K562 (cell line): ENCODE data around the gene ITPRIPL1. TPM values are rescaled to one million over a fixed set of nuclear protein-coding genes. Genes with fewer than 3 reads are reported as not detected.

ENCODE experiments used
- ADNP ChIP-seq: fragments of 200-800 bp; sonication (Bioruptor generic); IDR thresholded peaks from 2 replicates; pipeline ENCODE4 v1.6.1; 2016; ENCODE audit warnings: missing genetic modification characterization, missing compliant biosample characterization
- CBX1 ChIP-seq: sonication (generic); IDR thresholded peaks from 2 replicates; pipeline ENCODE4 v1.6.1; 2016; ENCODE audit warnings: antibody characterized with exemption, low read depth, mild to moderate bottlenecking
- E2F1 ChIP-seq: sonication (generic); formaldehyde crosslinking; IDR thresholded peaks from 2 replicates; pipeline ENCODE4 v1.8.1; 2023; ENCODE audit warnings: mild to moderate bottlenecking, missing genetic modification reagents, moderate library complexity
- HDGF ChIP-seq: fragments of 450-650 bp; IDR thresholded peaks from 2 replicates; pipeline ENCODE4 v1.6.1; 2016
- HMBOX1 ChIP-seq: sonication (generic); IDR thresholded peaks from 2 replicates; pipeline ENCODE4 v1.6.1; 2016
- KLF10 ChIP-seq: fragments of 250-450 bp; sonication (Bioruptor Pico); IDR thresholded peaks from 2 replicates; pipeline ENCODE4 v1.6.1; 2021; ENCODE audit warnings: matching md5 sums
- NFIC ChIP-seq: fragments of 450-650 bp; IDR thresholded peaks from 2 replicates; pipeline ENCODE4 v1.6.1; 2017; ENCODE audit warnings: mild to moderate bottlenecking, inconsistent platforms
- NR2C1 ChIP-seq, 2 experiments: fragments of 450-650 bp; IDR thresholded peaks; 2 replicates each; pipeline ENCODE4 v1.6.1; 2017; ENCODE audit warnings: mild to moderate bottlenecking in 2 of 2, antibody characterized with exemption in 1 of 2, inconsistent platforms in 1 of 2, missing compliant biosample characterization in 1 of 2, missing genetic modification characterization in 1 of 2
- NR2C2 ChIP-seq, 2 experiments: fragments of 200-800 bp in 1 of 2; sonication (Bioruptor generic) in 1 of 2; sonication (generic) in 1 of 2; formaldehyde crosslinking in 1 of 2; IDR thresholded peaks; 2 replicates each; pipeline versions ENCODE4 v1.6.1 to v1.8.0; 2016 to 2022; ENCODE audit warnings: mild to moderate bottlenecking in 1 of 2, missing compliant biosample characterization in 1 of 2, missing genetic modification characterization in 1 of 2, missing genetic modification reagents in 1 of 2
- RBM39 ChIP-seq: fragments of 200-400 bp; formaldehyde crosslinking; optimal IDR thresholded peaks from 2 replicates; pipeline ENCODE3; 2018; ENCODE audit warnings: low read depth, low read length
- SLC30A9 ChIP-seq: fragments of 250-450 bp; sonication (Bioruptor Pico); IDR thresholded peaks from 2 replicates; pipeline ENCODE4 v1.8.0; 2022; ENCODE audit warnings: mild to moderate bottlenecking, moderate library complexity
- SP2 ChIP-seq: IDR thresholded peaks from 2 replicates; pipeline ENCODE4 v1.6.1; 2011; ENCODE audit warnings: mild to moderate bottlenecking, low read depth, low read length, moderate library complexity; ENCODE audit not compliant: poor library complexity, severe bottlenecking; ENCODE audit errors: extremely low read depth
- SRSF9 ChIP-seq: fragments of 200-400 bp; formaldehyde crosslinking; IDR thresholded peaks from 2 replicates; pipeline ENCODE4 v1.6.1; 2017; ENCODE audit warnings: low read depth, low read length, borderline replicate concordance
- STAT6 ChIP-seq: sonication (generic); formaldehyde crosslinking; IDR thresholded peaks from 2 replicates; pipeline ENCODE4 v1.8.1; 2023; ENCODE audit warnings: mild to moderate bottlenecking, missing genetic modification reagents
- TARDBP ChIP-seq: fragments of 450-650 bp; IDR thresholded peaks from 2 replicates; pipeline ENCODE4 v1.6.1; 2016
- TEAD4 ChIP-seq, 2 experiments: sonication (generic) in 1 of 2; formaldehyde crosslinking in 1 of 2; IDR thresholded peaks; 2 replicates each; pipeline versions ENCODE4 v1.6.1 to v1.8.0; 2012 to 2022; ENCODE audit warnings: borderline replicate concordance in 1 of 2, inconsistent platforms in 1 of 2, low read length in 1 of 2, mild to moderate bottlenecking in 1 of 2, missing genetic modification reagents in 1 of 2
- ZKSCAN3 ChIP-seq: fragments of 250-450 bp; sonication (Bioruptor Pico); IDR thresholded peaks from 2 replicates; pipeline ENCODE4 v1.4.0; 2020
- ZNF384 ChIP-seq: IDR thresholded peaks from 2 replicates; pipeline ENCODE4 v1.6.1; 2012; ENCODE audit warnings: low read depth, low read length, improper control_type of control experiment
- ZNF764 ChIP-seq: fragments of 250-450 bp; sonication (Bioruptor Pico); IDR thresholded peaks from 2 replicates; pipeline ENCODE4 v1.4.0; 2020; ENCODE audit warnings: low read depth, mild to moderate bottlenecking, moderate library complexity
- ZSCAN29 ChIP-seq: fragments of 450-650 bp; IDR thresholded peaks from 2 replicates; pipeline ENCODE4 v1.6.1; 2017
- polyA plus RNA-seq, 8 experiments: library from polyadenylated mRNA; depleted of rRNA in 4 of 8; stranded (reverse) in 5 of 8; unstranded in 3 of 8; fragments of >200 nt; fragmentation: Nextera tagmentation in 2 of 8; fragmentation: Illumina TruSeq in 1 of 8; extraction: Ambion mirVana in 2 of 8; extraction: Trizol in 1 of 8; gene quantifications; 2 replicates each; pipeline versions ENCODE4 v1.2.1 to v1.2.3, GENCODE V29; 2011 to 2014; ENCODE audit warnings: inconsistent platforms in 1 of 8, missing spikeins in 1 of 8
- total RNA-seq, 7 experiments: library from RNA; depleted of rRNA in 6 of 7; stranded (reverse); fragments of >200 nt in 6 of 7; fragmentation: Illumina TruSeq in 2 of 7; extraction: Trizol in 2 of 7; gene quantifications; 2 replicates each; pipeline versions ENCODE4 v1.2.1 to v1.2.3, GENCODE V29; 2011 to 2021; ENCODE audit warnings: low replicate concordance in 1 of 7
- TF ChIP-seq, protein P1 (sequence below): fragments of 250-450 bp; sonication (Bioruptor Pico); IDR thresholded peaks from 2 replicates; pipeline ENCODE4 v1.5.1; 2021; ENCODE audit warnings: mild to moderate bottlenecking
- TF ChIP-seq, protein P2 (sequence below): sonication (generic); formaldehyde crosslinking; IDR thresholded peaks from 2 replicates; pipeline ENCODE4 v1.8.0; 2022; ENCODE audit warnings: mild to moderate bottlenecking, missing genetic modification reagents

The ITPRIPL1 gene
- total and polyA plus RNA-seq, 9 of the 15 experiments (the other 6 are each of a cell fraction or from before 2014, with no cell fraction given), result 0.99 to 9.0 (median 6.4) TPM

GRCh38 chr2:96329456-96329855, 4.3 kb downstream of the ITPRIPL1 start (continued):
- TF ChIP-seq ZNF384, result 0 out of 2 replicates have a peak, but pooled peaks have one; percentile 41
- TF ChIP-seq NR2C2 (CRISPR knock-in tag; IDR thresholded peaks at IDR 0.05), result no peak
- TF ChIP-seq NR2C2 (tag; IDR thresholded peaks at IDR 0.05), result peak; percentile 54; the same call in 1 of the 2 replicates
- TF ChIP-seq ADNP (tag), result no peak
- TF ChIP-seq STAT6 (CRISPR knock-in tag), result no peak
- no peak for TF ChIP-seq HMBOX1
- TF ChIP-seq ZSCAN29, result no peak
- TF ChIP-seq TEAD4 (IDR thresholded peaks at IDR 0.05; ENCODE audit: low read length), result no peak
- TF ChIP-seq TEAD4 (CRISPR knock-in tag; IDR thresholded peaks at IDR 0.05; ENCODE audit: borderline replicate concordance), result no peak
- TF ChIP-seq, protein P1, sequence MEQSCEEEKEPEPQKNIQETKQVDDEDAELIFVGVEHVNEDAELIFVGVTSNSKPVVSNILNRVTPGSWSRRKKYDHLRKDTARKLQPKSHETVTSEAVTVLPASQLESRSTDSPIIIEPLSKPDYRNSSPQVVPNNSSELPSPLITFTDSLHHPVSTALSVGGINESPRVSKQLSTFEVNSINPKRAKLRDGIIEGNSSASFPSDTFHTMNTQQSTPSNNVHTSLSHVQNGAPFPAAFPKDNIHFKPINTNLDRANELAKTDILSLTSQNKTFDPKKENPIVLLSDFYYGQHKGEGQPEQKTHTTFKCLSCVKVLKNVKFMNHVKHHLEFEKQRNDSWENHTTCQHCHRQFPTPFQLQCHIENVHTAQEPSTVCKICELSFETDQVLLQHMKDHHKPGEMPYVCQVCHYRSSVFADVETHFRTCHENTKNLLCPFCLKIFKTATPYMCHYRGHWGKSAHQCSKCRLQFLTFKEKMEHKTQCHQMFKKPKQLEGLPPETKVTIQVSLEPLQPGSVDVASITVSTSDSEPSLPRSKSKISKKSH (CRISPR knock-in tag), result no peak
- TF ChIP-seq, protein P2, sequence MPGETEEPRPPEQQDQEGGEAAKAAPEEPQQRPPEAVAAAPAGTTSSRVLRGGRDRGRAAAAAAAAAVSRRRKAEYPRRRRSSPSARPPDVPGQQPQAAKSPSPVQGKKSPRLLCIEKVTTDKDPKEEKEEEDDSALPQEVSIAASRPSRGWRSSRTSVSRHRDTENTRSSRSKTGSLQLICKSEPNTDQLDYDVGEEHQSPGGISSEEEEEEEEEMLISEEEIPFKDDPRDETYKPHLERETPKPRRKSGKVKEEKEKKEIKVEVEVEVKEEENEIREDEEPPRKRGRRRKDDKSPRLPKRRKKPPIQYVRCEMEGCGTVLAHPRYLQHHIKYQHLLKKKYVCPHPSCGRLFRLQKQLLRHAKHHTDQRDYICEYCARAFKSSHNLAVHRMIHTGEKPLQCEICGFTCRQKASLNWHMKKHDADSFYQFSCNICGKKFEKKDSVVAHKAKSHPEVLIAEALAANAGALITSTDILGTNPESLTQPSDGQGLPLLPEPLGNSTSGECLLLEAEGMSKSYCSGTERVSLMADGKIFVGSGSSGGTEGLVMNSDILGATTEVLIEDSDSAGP (CRISPR knock-in tag), result no peak
- no peak for TF ChIP-seq E2F1 (CRISPR knock-in tag)
- no peak for TF ChIP-seq KLF10 (CRISPR knock-in tag)
- TF ChIP-seq NFIC, result peak; percentile 21; the same call in 1 of the 2 replicates
- TF ChIP-seq SP2, result no peak
- no peak for TF ChIP-seq TARDBP
- no peak for TF ChIP-seq RBM39
- TF ChIP-seq CBX1, result no peak
- TF ChIP-seq HDGF, result no peak
- no peak for TF ChIP-seq ZNF764
- TF ChIP-seq SLC30A9 (CRISPR knock-in tag), result no peak
- TF ChIP-seq SRSF9, result no peak
- no peak for TF ChIP-seq NR2C1 (IDR thresholded peaks at IDR 0.05)
- no peak for TF ChIP-seq NR2C1 (tag; IDR thresholded peaks at IDR 0.05)
- no peak for TF ChIP-seq ZKSCAN3 (CRISPR knock-in tag)
